T-helper 1 cell treated with Interleukin-12 subunit alpha and Interleukin-12 subunit beta and Interleukin-4 antibody, amounts not matched to agents 30 μg/mL and 1 μg/mL, for 36 hours (primary cell): Measurements from ENCODE around the gene ZNF750.

Experiments used
- H3K27ac Mint-ChIP-seq: one replicate; pipeline ENCODE4 v1.8.0; 2021; ENCODE audit warnings: mild to moderate bottlenecking, mixed read lengths
- H3K27me3 Mint-ChIP-seq: one replicate; pipeline ENCODE4 v1.8.0; 2021; ENCODE audit warnings: low read depth, mixed read lengths
- H3K36me3 Mint-ChIP-seq: one replicate; pipeline ENCODE4 v1.8.0; 2021; ENCODE audit warnings: low read depth, mixed read lengths
- H3K4me1 Mint-ChIP-seq: one replicate; pipeline ENCODE4 v1.8.0; 2021; ENCODE audit warnings: low read depth, mixed read lengths
- H3K4me3 Mint-ChIP-seq: one replicate; pipeline ENCODE4 v1.8.0; 2021; ENCODE audit warnings: mild to moderate bottlenecking, moderate library complexity, mixed read lengths
- H3K9me3 Mint-ChIP-seq: one replicate; pipeline ENCODE4 v1.8.0; 2021; ENCODE audit warnings: mixed read lengths

ZNF750 gene

GRCh38 chr17:82780971-82781893 lies 58.6 kb downstream of the ZNF750 start:
- no peaks in the 10 kb centered on the region for H3K27me3 Mint-ChIP-seq
- peaks cover 11% of the 10 kb centered on the region for H3K36me3 Mint-ChIP-seq
- H3K27ac Mint-ChIP-seq = no peak overlapping the region
- H3K4me3 Mint-ChIP-seq = no peak overlapping the region
- H3K4me1 Mint-ChIP-seq = peaks cover 12% of the 10 kb centered on the region
- no peaks in the 10 kb centered on the region for H3K9me3 Mint-ChIP-seq

- H3K27me3 Mint-ChIP-seq = no peaks in the 10 kb centered on the region
- no peak overlapping the region for H3K4me3 Mint-ChIP-seq
- peaks cover 13% of the 10 kb centered on the region for H3K36me3 Mint-ChIP-seq
- no peak overlapping the region for H3K27ac Mint-ChIP-seq
- H3K9me3 Mint-ChIP-seq = no peaks in the 10 kb centered on the region
- peaks cover 14% of the 10 kb centered on the region for H3K4me1 Mint-ChIP-seq
These were observed 59.6 kb downstream of the ZNF750 start for GRCh38 chr17:82780195-82780594.

GRCh38 chr17:82779541-82779940 lies 60.3 kb downstream of the ZNF750 start:
- no peak overlapping the region for H3K4me3 Mint-ChIP-seq
- no peaks in the 10 kb centered on the region for H3K27me3 Mint-ChIP-seq
- no peaks in the 10 kb centered on the region for H3K9me3 Mint-ChIP-seq
- H3K36me3 Mint-ChIP-seq = peaks cover 13% of the 10 kb centered on the region
- no peak overlapping the region for H3K27ac Mint-ChIP-seq
- H3K4me1 Mint-ChIP-seq = peaks cover 15% of the 10 kb centered on the region
